T-helper 1 cell (primary cell): ENCODE results near the gene RGPD8.
"Not testable (repeated sequence)": the region's sequence is repeated elsewhere in the genome, so short reads cannot be mapped to it uniquely, and the experiment has no call there.

Source experiments
- DNase-seq, 5 donors: peaks; one replicate each; pipeline ENCODE4 v3.0.0-alpha.2; 2012 to 2020
- total RNA-seq, 4 donors: gene quantifications; one replicate each; lab custom pipeline; 2026; lab: John Stamatoyannopoulos, UW

Gene RGPD8
- 9.6 to 10.7 (median 10.6) reads per million in 4 donors for total RNA-seq

GRCh38 chr2:112433480-112433879 lies at the start of gene RGPD8:
TSS of gene RGPD8 (minus strand) at chr2:112433645. CDS start at chr2:112433453, 192 bp downstream.
- peak; percentile 79 to 93 (median 81) for DNase-seq

GRCh38 chr2:112483042-112483473 lies 49.6 kb upstream of the RGPD8 start:
- peak in 1 of 5 donors; percentile 22 for DNase-seq

GRCh38 chr2:112482309-112483041 lies 49.0 kb upstream of the RGPD8 start:
- DNase-seq: peak in 3 of 5 donors; percentile 18 to 38 (median 23)

GRCh38 chr2:112481528-112482233 lies 48.2 kb upstream of the RGPD8 start, which contains the start of gene TTL:
TSS of gene TTL (plus strand) at chr2:112482156. CDS start at chr2:112482345, 189 bp downstream.
- peak; percentile 61 to 80 (median 63) for DNase-seq

- DNase-seq: peak; percentile 59 to 83 (median 75)
Observed at GRCh38 chr2:112481050-112481527, 47.6 kb upstream of the RGPD8 start.

- DNase-seq: peak in 3 of 5 donors; percentile 19 to 26 (median 22)
Observed at GRCh38 chr2:112480530-112481049, 47.1 kb upstream of the RGPD8 start.

GRCh38 chr2:112476434-112476833 lies 43.0 kb upstream of the RGPD8 start:
- no peak for DNase-seq

- no peak for DNase-seq
Observed at GRCh38 chr2:112474844-112475486, 41.5 kb upstream of the RGPD8 start.

- DNase-seq: no peak
Observed at GRCh38 chr2:112472547-112473263, 39.3 kb upstream of the RGPD8 start.

GRCh38 chr2:112465382-112465781 lies 31.9 kb upstream of the RGPD8 start:
- DNase-seq: no peak

GRCh38 chr2:112463256-112463655 lies 29.8 kb upstream of the RGPD8 start:
- DNase-seq: no peak

- DNase-seq: no peak
Observed at GRCh38 chr2:112462178-112462577, 28.7 kb upstream of the RGPD8 start.

- DNase-seq: no peak
Observed at GRCh38 chr2:112459372-112459771, 25.9 kb upstream of the RGPD8 start.

- DNase-seq: no peak
Observed at GRCh38 chr2:112454586-112454985, 21.1 kb upstream of the RGPD8 start.

- DNase-seq: no peak
Observed at GRCh38 chr2:112451317-112451716, 17.9 kb upstream of the RGPD8 start.

GRCh38 chr2:112449854-112450253 lies 16.4 kb upstream of the RGPD8 start:
- no peak for DNase-seq

- not testable (repeated sequence) for DNase-seq
Observed at GRCh38 chr2:112444256-112444655, 10.8 kb upstream of the RGPD8 start.

GRCh38 chr2:112438603-112439261 lies 5.3 kb upstream of the RGPD8 start:
- not testable (repeated sequence) for DNase-seq

GRCh38 chr2:112437405-112437831 lies 4.0 kb upstream of the RGPD8 start:
- DNase-seq: not testable (repeated sequence)

- not testable (repeated sequence) for DNase-seq
Observed at GRCh38 chr2:112436993-112437392, 3.5 kb upstream of the RGPD8 start.

GRCh38 chr2:112435716-112436431 lies 2.4 kb upstream of the RGPD8 start:
- not testable (repeated sequence) for DNase-seq
